H9 (cell line): ENCODE measurements around the gene DNAJC8. TPM values are rescaled to one million over a fixed set of nuclear protein-coding genes. Genes with fewer than 3 reads are reported as not detected.

ENCODE experiments used
- DNase-seq: peaks from one replicate; pipeline ENCODE4 v3.0.0-alpha.2; 2017
- H2AFZ ChIP-seq: one replicate; pipeline ENCODE4 v1.6.1; 2013; ENCODE audit warnings: mild to moderate bottlenecking, low read length, control low read depth, moderate library complexity
- H2AK5ac ChIP-seq: 2 replicates; pipeline ENCODE4 v1.6.1; 2013; ENCODE audit warnings: low read length, control low read depth, mixed read lengths; ENCODE audit not compliant: insufficient read length
- H2BK120ac ChIP-seq: one replicate; pipeline ENCODE4 v1.6.1; 2013; ENCODE audit warnings: low read depth, mild to moderate bottlenecking, low read length, control low read depth, inconsistent platforms; ENCODE audit not compliant: poor library complexity, severe bottlenecking
- H2BK12ac ChIP-seq: 2 replicates; pipeline ENCODE4 v1.6.1; 2013; ENCODE audit warnings: low read length, control low read depth, mixed read lengths, low read depth; ENCODE audit not compliant: insufficient read length
- H2BK15ac ChIP-seq: 2 replicates; pipeline ENCODE4 v1.6.1; 2013; ENCODE audit warnings: low read depth, low read length, control low read depth
- H2BK20ac ChIP-seq: one replicate; pipeline ENCODE4 v1.6.1; 2013; ENCODE audit warnings: low read depth, mild to moderate bottlenecking, low read length, control low read depth, inconsistent platforms; ENCODE audit not compliant: poor library complexity, severe bottlenecking
- H2BK5ac ChIP-seq: 2 replicates; pipeline ENCODE4 v1.6.1; 2013; ENCODE audit warnings: low read length, control low read depth, mixed read lengths; ENCODE audit not compliant: insufficient read length
- H3K14ac ChIP-seq: 2 replicates; pipeline ENCODE4 v1.6.1; 2013; ENCODE audit warnings: low read length, control low read depth; ENCODE audit not compliant: insufficient read depth
- H3K18ac ChIP-seq: 2 replicates; pipeline ENCODE4 v1.6.1; 2013; ENCODE audit warnings: low read depth, mild to moderate bottlenecking, mixed read lengths, low read length, control low read depth; ENCODE audit not compliant: insufficient read length
- H3K23ac ChIP-seq: 2 replicates; pipeline ENCODE4 v1.6.1; 2013; ENCODE audit warnings: low read length, control low read depth, mixed read lengths, low read depth; ENCODE audit not compliant: insufficient read length
- H3K23me2 ChIP-seq: 2 replicates; pipeline ENCODE4 v1.6.1; 2013; ENCODE audit warnings: low read depth, mild to moderate bottlenecking, mixed read lengths, low read length, control low read depth; ENCODE audit not compliant: insufficient read length, poor library complexity, severe bottlenecking
- H3K27ac ChIP-seq: 2 replicates; pipeline ENCODE4 v1.5.1; 2013; ENCODE audit warnings: low read length, control low read depth, mixed read lengths, low read depth; ENCODE audit not compliant: insufficient read length
- H3K27me3 ChIP-seq: 2 replicates; pipeline ENCODE4 v1.6.1; 2013; ENCODE audit warnings: low read length, control low read depth, inconsistent platforms; ENCODE audit not compliant: insufficient read depth
- H3K4ac ChIP-seq: 2 replicates; pipeline ENCODE4 v1.6.1; 2013; ENCODE audit warnings: low read depth, mild to moderate bottlenecking, control low read depth, inconsistent platforms, low read length, moderate library complexity
- H3K4me1 ChIP-seq: 2 replicates; pipeline ENCODE4 v1.6.1; 2013; ENCODE audit warnings: low read length, control low read depth, inconsistent platforms; ENCODE audit not compliant: insufficient read depth
- H3K4me2 ChIP-seq: 2 replicates; pipeline ENCODE4 v1.6.1; 2013; ENCODE audit warnings: low read length, control low read depth, mixed read lengths; ENCODE audit not compliant: insufficient read length, insufficient read depth
- H3K56ac ChIP-seq: 2 replicates; pipeline ENCODE4 v1.6.1; 2013; ENCODE audit warnings: low read depth, mild to moderate bottlenecking, mixed read lengths, low read length, control low read depth; ENCODE audit not compliant: insufficient read length
- H3K79me1 ChIP-seq: 2 replicates; pipeline ENCODE4 v1.6.1; 2013; ENCODE audit warnings: low read depth, mild to moderate bottlenecking, moderate library complexity, low read length, control low read depth, inconsistent platforms; ENCODE audit not compliant: insufficient read depth, poor library complexity, severe bottlenecking
- H3K79me2 ChIP-seq: 2 replicates; pipeline ENCODE4 v1.6.1; 2013; ENCODE audit warnings: low read length, control low read depth, inconsistent platforms; ENCODE audit not compliant: insufficient read depth
- H3K9ac ChIP-seq: 2 replicates; pipeline ENCODE4 v1.6.1; 2013; ENCODE audit warnings: low read length, control low read depth, mixed read lengths; ENCODE audit not compliant: insufficient read length; ENCODE audit errors: extremely low read depth
- H3K9me3 ChIP-seq: one replicate; pipeline ENCODE4 v1.6.1; 2013; ENCODE audit warnings: low read depth, low read length, inconsistent platforms; ENCODE audit not compliant: control insufficient read depth
- H3T11ph ChIP-seq: one replicate; pipeline ENCODE4 v1.6.1; 2013; ENCODE audit warnings: mild to moderate bottlenecking, low read length, control low read depth, inconsistent platforms
- H4K20me1 ChIP-seq: one replicate; pipeline ENCODE4 v1.6.1; 2013; ENCODE audit not compliant: control insufficient read depth, insufficient read length, insufficient read depth
- H4K5ac ChIP-seq: 2 replicates; pipeline ENCODE4 v1.6.1; 2013; ENCODE audit warnings: low read depth, mild to moderate bottlenecking, mixed read lengths, low read length, control low read depth; ENCODE audit not compliant: insufficient read length
- H4K8ac ChIP-seq: replicated peaks from 2 replicates; pipeline ENCODE4 v1.6.1; 2013; ENCODE audit warnings: low read length, control low read depth, mixed read lengths, low read depth; ENCODE audit not compliant: insufficient read length
- H4K91ac ChIP-seq: 2 replicates; pipeline ENCODE4 v1.6.1; 2013; ENCODE audit warnings: low read depth, mild to moderate bottlenecking, moderate library complexity, mixed read lengths, low read length, control low read depth; ENCODE audit not compliant: insufficient read length
- H3K27ac Mint-ChIP-seq, 3 experiments: 2 replicates in 2 of 3; 3 replicates in 1 of 3; pipeline ENCODE4 v1.8.0; 2020 to 2021; ENCODE audit warnings: mixed read lengths in 3 of 3, mild to moderate bottlenecking in 1 of 3, moderate library complexity in 1 of 3
- H3K27me3 Mint-ChIP-seq: 2 replicates; pipeline ENCODE4 v1.8.0; 2021; ENCODE audit warnings: low read depth, mild to moderate bottlenecking, moderate library complexity, mixed read lengths
- H3K36me3 Mint-ChIP-seq, 3 experiments: 2 replicates in 2 of 3; 3 replicates in 1 of 3; pipeline ENCODE4 v1.8.0; 2020 to 2021; ENCODE audit warnings: low read depth in 3 of 3, mixed read lengths in 3 of 3; ENCODE audit not compliant: insufficient read depth in 1 of 3
- H3K4me1 Mint-ChIP-seq, 2 experiments: 2 replicates each; pipeline ENCODE4 v1.8.0; 2020; ENCODE audit warnings: mixed read lengths in 2 of 2
- H3K4me3 Mint-ChIP-seq, 2 experiments: 2 replicates in 1 of 2; 3 replicates in 1 of 2; pipeline ENCODE4 v1.8.0; 2020 to 2021; ENCODE audit warnings: mild to moderate bottlenecking in 2 of 2, mixed read lengths in 2 of 2, moderate library complexity in 1 of 2
- H3K9me3 Mint-ChIP-seq, 2 experiments: 2 replicates in 1 of 2; 3 replicates in 1 of 2; pipeline ENCODE4 v1.8.0; 2020; ENCODE audit warnings: mild to moderate bottlenecking in 2 of 2, mixed read lengths in 2 of 2, moderate library complexity in 1 of 2
- WGBS: extraction: QIAGEN DNeasy Blood & Tissue Kit; methylation state at CpG from one replicate; pipeline ENCODE4 v1.1.7; 2013; ENCODE audit warnings: missing lambda C conversion rate, low lambda C conversion rate, mixed read lengths; ENCODE audit not compliant: insufficient read length; ENCODE audit errors: extremely low coverage; 5-methylcytosine and 5-hydroxymethylcytosine counted together
- total RNA-seq: library from RNA; stranded (reverse); gene quantifications from 2 replicates; pipeline ENCODE4 v1.2.1, GENCODE V29; 2021
- TF ChIP-seq, protein P1 (sequence below): fragments of 200-600 bp; sonication (generic); conservative IDR thresholded peaks from 3 replicates; pipeline ENCODE4 v1.8.0; 2021; ENCODE audit warnings: antibody characterized with exemption, mild to moderate bottlenecking

The DNAJC8 gene
- total RNA-seq, 1 experiment from 2014 or later: 132 TPM

DNA sequence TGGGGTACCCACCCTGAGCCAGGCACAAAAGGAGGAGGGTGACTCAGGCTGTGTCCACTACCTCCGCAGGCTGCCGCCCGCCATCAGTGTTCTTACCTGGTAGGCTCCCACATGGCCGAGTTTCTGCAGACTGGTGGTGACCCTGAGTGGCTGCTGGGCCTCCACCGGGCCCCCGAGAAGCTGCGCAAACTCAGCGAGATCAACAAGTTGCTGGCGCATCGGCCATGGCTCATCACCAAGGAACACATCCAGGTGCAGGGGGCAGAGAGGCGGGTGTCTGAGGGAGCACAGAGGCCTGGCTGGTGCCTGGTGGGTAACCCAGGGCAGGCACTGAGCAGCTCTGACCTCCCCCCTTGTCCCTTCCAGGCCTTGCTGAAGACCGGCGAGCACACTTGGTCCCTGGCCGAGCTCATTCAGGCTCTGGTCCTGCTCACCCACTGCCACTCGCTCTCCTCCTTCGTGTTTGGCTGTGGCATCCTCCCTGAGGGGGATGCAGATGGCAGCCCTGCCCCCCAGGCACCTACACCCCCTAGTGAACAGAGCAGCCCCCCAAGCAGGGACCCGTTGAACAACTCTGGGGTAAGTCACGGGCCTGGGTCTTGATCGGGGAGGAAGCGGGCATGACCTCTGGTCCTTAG is 39.5 kb upstream of the DNAJC8 start:
- H3K4me2 ChIP-seq: no peak overlapping the region
- no peak overlapping the region for H3K23ac ChIP-seq
- H3K9me3 Mint-ChIP-seq: no peaks in the 10 kb centered on the region
- no peaks in the 10 kb centered on the region for H3K9me3 ChIP-seq
- H3K4ac ChIP-seq: no peak overlapping the region
- peaks cover 7 to 9% of the 10 kb centered on the region in 2 experiments for H3K4me1 Mint-ChIP-seq
- H4K5ac ChIP-seq: no peak overlapping the region
- no peak overlapping the region for H3K27ac Mint-ChIP-seq
- no peak overlapping the region for H3K9ac ChIP-seq
- H3K4me3 Mint-ChIP-seq: no peak overlapping the region
- H3K14ac ChIP-seq: no peak overlapping the region
- no peak overlapping the region for H2AK5ac ChIP-seq
- no peaks in the 10 kb centered on the region for H3K23me2 ChIP-seq
- no peak overlapping the region for H2BK5ac ChIP-seq
- H2BK15ac ChIP-seq: no peak overlapping the region
- no peak overlapping the region for H2BK20ac ChIP-seq
- H2AFZ ChIP-seq: no peak overlapping the region
- no peak overlapping the region for H2BK12ac ChIP-seq
- H3K4me1 ChIP-seq: no peaks in the 10 kb centered on the region
- peaks cover 1% of the 10 kb centered on the region for H3K79me1 ChIP-seq
- no peak overlapping the region for H4K8ac ChIP-seq
- H2BK120ac ChIP-seq: no peak overlapping the region
- H3T11ph ChIP-seq: no peak overlapping the region
- H3K56ac ChIP-seq: no peak overlapping the region
- no peaks in the 10 kb centered on the region for H3K27me3 ChIP-seq
- H3K79me2 ChIP-seq: peaks cover under 1% of the 10 kb centered on the region; the same call in 1 of the 2 replicates
- H3K27ac ChIP-seq: no peak overlapping the region
- peaks cover 24 to 57% (median 57%) of the 10 kb centered on the region in 3 experiments; a peak in 6 of 7 replicates for H3K36me3 Mint-ChIP-seq
- TF ChIP-seq, protein P1, sequence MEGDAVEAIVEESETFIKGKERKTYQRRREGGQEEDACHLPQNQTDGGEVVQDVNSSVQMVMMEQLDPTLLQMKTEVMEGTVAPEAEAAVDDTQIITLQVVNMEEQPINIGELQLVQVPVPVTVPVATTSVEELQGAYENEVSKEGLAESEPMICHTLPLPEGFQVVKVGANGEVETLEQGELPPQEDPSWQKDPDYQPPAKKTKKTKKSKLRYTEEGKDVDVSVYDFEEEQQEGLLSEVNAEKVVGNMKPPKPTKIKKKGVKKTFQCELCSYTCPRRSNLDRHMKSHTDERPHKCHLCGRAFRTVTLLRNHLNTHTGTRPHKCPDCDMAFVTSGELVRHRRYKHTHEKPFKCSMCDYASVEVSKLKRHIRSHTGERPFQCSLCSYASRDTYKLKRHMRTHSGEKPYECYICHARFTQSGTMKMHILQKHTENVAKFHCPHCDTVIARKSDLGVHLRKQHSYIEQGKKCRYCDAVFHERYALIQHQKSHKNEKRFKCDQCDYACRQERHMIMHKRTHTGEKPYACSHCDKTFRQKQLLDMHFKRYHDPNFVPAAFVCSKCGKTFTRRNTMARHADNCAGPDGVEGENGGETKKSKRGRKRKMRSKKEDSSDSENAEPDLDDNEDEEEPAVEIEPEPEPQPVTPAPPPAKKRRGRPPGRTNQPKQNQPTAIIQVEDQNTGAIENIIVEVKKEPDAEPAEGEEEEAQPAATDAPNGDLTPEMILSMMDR: no peak
- no peak overlapping the region for H4K91ac ChIP-seq
- no CpG with 5 or more reads among the region's 20 CpGs for WGBS
- H3K18ac ChIP-seq: no peak overlapping the region
- H4K20me1 ChIP-seq: no peaks in the 10 kb centered on the region
- no peaks in the 10 kb centered on the region for H3K27me3 Mint-ChIP-seq
- DNase-seq: no peak
